SK-N-SH (cell line): ENCODE data around the gene BCL11B. TPM values are rescaled to one million over a fixed set of nuclear protein-coding genes. Genes with fewer than 3 reads are reported as not detected.

ENCODE experiments used
- CTCF ChIA-PET: fragments of 300-600, 350-600 bp; formaldehyde crosslinking; extraction: SDS; loops from one replicate; lab custom pipeline; 2021; lab: Yijun Ruan, JAX
- POLR2A ChIA-PET: fragments of 350-600 bp; sonication (Branson Sonifier 250); formaldehyde crosslinking; extraction: SDS; loops from one replicate; lab custom pipeline; 2020; ENCODE audit warnings: antibody characterized with exemption, inconsistent platforms; lab: Yijun Ruan, JAX
- DNase-seq: peaks from one replicate; pipeline ENCODE4 v3.0.0; 2012
- H2AFZ ChIP-seq: fragments of 200-600 bp; sonication (generic); 2 replicates; pipeline ENCODE4 v1.8.1; 2016; ENCODE audit warnings: antibody characterized with exemption, mild to moderate bottlenecking, low read depth
- H3F3A ChIP-seq: fragments of 200-600 bp; sonication (generic); replicated peaks from 2 replicates; pipeline ENCODE3; 2016; ENCODE audit warnings: antibody characterized with exemption, mild to moderate bottlenecking; ENCODE audit not compliant: insufficient read depth
- H3K27ac ChIP-seq, 2 experiments: fragments of 200-500 bp in 1 of 2; fragments of 200-600 bp in 1 of 2; sonication (Bioruptor generic) in 1 of 2; sonication (generic), shearing (Covaris generic) in 1 of 2; 2 replicates each; pipeline versions ENCODE4 v1.5.1 to v1.6.1; 2014 to 2016; ENCODE audit warnings: low read depth in 2 of 2, inconsistent platforms in 1 of 2, low read length in 1 of 2, mild to moderate bottlenecking in 1 of 2, mixed read lengths in 1 of 2
- H3K27me3 ChIP-seq: fragments of 200-600 bp; sonication (generic), shearing (Covaris generic); 2 replicates; pipeline ENCODE4 v1.6.1; 2016; ENCODE audit warnings: mixed run types; ENCODE audit not compliant: insufficient read depth
- H3K36me3 ChIP-seq, 2 experiments: fragments of 200-500 bp in 1 of 2; fragments of 200-600 bp in 1 of 2; sonication (Bioruptor generic) in 1 of 2; sonication (generic) in 1 of 2; replicated peaks in 1 of 2; 2 replicates each; pipeline versions ENCODE3 to v1.5.1; 2014 to 2016; ENCODE audit warnings: low read length in 1 of 2, mild to moderate bottlenecking in 1 of 2; ENCODE audit not compliant: insufficient read depth in 2 of 2, control insufficient read depth in 1 of 2
- H3K4me1 ChIP-seq, 2 experiments: fragments of 200-500 bp in 1 of 2; fragments of 200-600 bp in 1 of 2; sonication (Bioruptor generic) in 1 of 2; sonication (generic), shearing (Covaris generic) in 1 of 2; 2 replicates each; pipeline versions ENCODE4 v1.5.1 to v1.6.1; 2014 to 2016; ENCODE audit warnings: low read depth in 1 of 2, low read length in 1 of 2, mixed run types in 1 of 2; ENCODE audit not compliant: insufficient read depth in 2 of 2, control insufficient read depth in 1 of 2
- H3K4me2 ChIP-seq: fragments of 200-600 bp; sonication (generic), shearing (Covaris generic); 2 replicates; pipeline ENCODE4 v1.6.1; 2017; ENCODE audit warnings: mixed run types
- H3K4me3 ChIP-seq, 2 experiments: fragments of 200-500 bp in 1 of 2; fragments of 200-600 bp in 1 of 2; sonication (Bioruptor generic) in 1 of 2; sonication (generic), shearing (Covaris generic) in 1 of 2; 2 replicates each; pipeline versions ENCODE4 v1.5.1 to v1.8.1; 2014 to 2016; ENCODE audit warnings: low read depth in 2 of 2, inconsistent platforms in 1 of 2, low read length in 1 of 2, mild to moderate bottlenecking in 1 of 2, mixed read lengths in 1 of 2, moderate library complexity in 1 of 2
- H3K79me2 ChIP-seq: fragments of 200-600 bp; sonication (generic); 2 replicates; pipeline ENCODE4 v1.8.1; 2017; ENCODE audit warnings: mild to moderate bottlenecking; ENCODE audit not compliant: insufficient read depth
- H3K9ac ChIP-seq: fragments of 200-600 bp; sonication (generic); 2 replicates; pipeline ENCODE4 v1.6.1; 2017; ENCODE audit warnings: mixed run types
- H3K9me2 ChIP-seq: fragments of 200-600 bp; sonication (generic); 2 replicates; pipeline ENCODE4 v1.6.1; 2017; ENCODE audit warnings: mixed run types
- H3K9me3 ChIP-seq: fragments of 200-600 bp; sonication (generic); 2 replicates; pipeline ENCODE4 v1.6.1; 2017; ENCODE audit warnings: mixed run types, mild to moderate bottlenecking, moderate library complexity
- H4K20me1 ChIP-seq: fragments of 200-600 bp; sonication (generic); 2 replicates; pipeline ENCODE4 v1.6.1; 2017; ENCODE audit warnings: mild to moderate bottlenecking, mixed run types; ENCODE audit not compliant: insufficient read depth
- EP300 ChIP-seq, 2 experiments: IDR thresholded peaks; 2 replicates each; pipeline versions ENCODE4 v1.4.0 to v1.6.1; 2012; ENCODE audit warnings: borderline replicate concordance in 1 of 2, low read depth in 1 of 2, low read length in 1 of 2
- FOSL2 ChIP-seq: IDR thresholded peaks from 2 replicates; pipeline ENCODE4 v1.4.0; 2012; ENCODE audit warnings: low read depth, mild to moderate bottlenecking, moderate library complexity, borderline replicate concordance
- FOXM1 ChIP-seq: IDR thresholded peaks from 2 replicates; pipeline ENCODE4 v1.4.0; 2012; ENCODE audit warnings: low read depth, mild to moderate bottlenecking
- GABPA ChIP-seq: IDR thresholded peaks from 2 replicates; pipeline ENCODE4 v1.4.0; 2012; ENCODE audit warnings: low read depth, mild to moderate bottlenecking
- GATA2 ChIP-seq: sonication (generic); formaldehyde crosslinking; IDR thresholded peaks from 2 replicates; pipeline ENCODE4 v1.5.0; 2020; ENCODE audit warnings: mild to moderate bottlenecking, missing genetic modification reagents
- JUND ChIP-seq: IDR thresholded peaks from 2 replicates; pipeline ENCODE4 v1.4.0; 2012
- MEF2A ChIP-seq: IDR thresholded peaks from 2 replicates; pipeline ENCODE4 v1.4.0; 2012; ENCODE audit warnings: low read depth, borderline replicate concordance
- MXI1 ChIP-seq: IDR thresholded peaks from 2 replicates; pipeline ENCODE4 v1.6.1; 2012; ENCODE audit warnings: mild to moderate bottlenecking, low read depth, low read length, improper control_type of control experiment
- NFIC ChIP-seq: IDR thresholded peaks from 2 replicates; pipeline ENCODE4 v1.4.0; 2012; ENCODE audit warnings: borderline replicate concordance
- NRF1 ChIP-seq: IDR thresholded peaks from 2 replicates; pipeline ENCODE4 v1.6.1; 2012; ENCODE audit warnings: low read depth, mild to moderate bottlenecking, low read length
- POLR2AphosphoS5 ChIP-seq: IDR thresholded peaks from 2 replicates; pipeline ENCODE4 v1.6.1; 2012; ENCODE audit warnings: low read depth, low read length
- RAD21 ChIP-seq: IDR thresholded peaks from 2 replicates; pipeline ENCODE4 v1.6.1; 2012; ENCODE audit warnings: mild to moderate bottlenecking, low read length
- RCOR1 ChIP-seq: fragments of 150-350 bp; IDR thresholded peaks from 2 replicates; pipeline ENCODE4 v1.6.1; 2017; ENCODE audit warnings: antibody characterized with exemption, low read length
- SIN3A ChIP-seq: IDR thresholded peaks from 2 replicates; pipeline ENCODE4 v1.6.1; 2012; ENCODE audit warnings: low read depth, mild to moderate bottlenecking, low read length, moderate library complexity, borderline replicate concordance
- TCF12 ChIP-seq: IDR thresholded peaks from 2 replicates; pipeline ENCODE4 v1.4.0; 2012
- TEAD4 ChIP-seq: IDR thresholded peaks from 2 replicates; pipeline ENCODE4 v1.4.0; 2012; ENCODE audit warnings: mild to moderate bottlenecking, borderline replicate concordance; ENCODE audit not compliant: insufficient read depth
- YY1 ChIP-seq: IDR thresholded peaks from 2 replicates; pipeline ENCODE4 v1.4.0; 2012; ENCODE audit warnings: low read depth, mild to moderate bottlenecking
- WGBS: methylation state at CpG from one replicate; pipeline ENCODE4 v1.1.6; 2017; ENCODE audit warnings: low lambda C conversion rate; 5-methylcytosine and 5-hydroxymethylcytosine counted together
- polyA plus RNA-seq, 3 experiments: library from polyadenylated mRNA; depleted of rRNA; stranded (reverse); fragments of >200 nt; gene quantifications; 2 replicates each; pipeline ENCODE4 v1.2.3, GENCODE V29; 2012
- TF ChIP-seq, protein P1 (sequence below): IDR thresholded peaks from 2 replicates; pipeline ENCODE4 v1.4.0; 2012; ENCODE audit warnings: low read depth, borderline replicate concordance
- TF ChIP-seq, protein P2 (sequence below): fragments of 150-350 bp; IDR thresholded peaks from 2 replicates; pipeline ENCODE4 v1.6.1; 2016; ENCODE audit warnings: mild to moderate bottlenecking, low read depth, low read length
- TF ChIP-seq, protein P3 (sequence below): fragments of 200-600 bp; sonication (generic); IDR thresholded peaks from 2 replicates; pipeline ENCODE4 v1.6.1; 2017; ENCODE audit warnings: antibody characterized with exemption, mild to moderate bottlenecking, moderate library complexity
- TF ChIP-seq, protein P4 (sequence below): fragments of 150-350 bp; IDR thresholded peaks from 2 replicates; pipeline ENCODE4 v1.6.1; 2017; ENCODE audit warnings: antibody characterized with exemption, low read length, low read depth, borderline replicate concordance

The BCL11B gene
- polyA plus RNA-seq, 1 of the 3 experiments (the other 2 are of a cell fraction) = not detected

DNA sequence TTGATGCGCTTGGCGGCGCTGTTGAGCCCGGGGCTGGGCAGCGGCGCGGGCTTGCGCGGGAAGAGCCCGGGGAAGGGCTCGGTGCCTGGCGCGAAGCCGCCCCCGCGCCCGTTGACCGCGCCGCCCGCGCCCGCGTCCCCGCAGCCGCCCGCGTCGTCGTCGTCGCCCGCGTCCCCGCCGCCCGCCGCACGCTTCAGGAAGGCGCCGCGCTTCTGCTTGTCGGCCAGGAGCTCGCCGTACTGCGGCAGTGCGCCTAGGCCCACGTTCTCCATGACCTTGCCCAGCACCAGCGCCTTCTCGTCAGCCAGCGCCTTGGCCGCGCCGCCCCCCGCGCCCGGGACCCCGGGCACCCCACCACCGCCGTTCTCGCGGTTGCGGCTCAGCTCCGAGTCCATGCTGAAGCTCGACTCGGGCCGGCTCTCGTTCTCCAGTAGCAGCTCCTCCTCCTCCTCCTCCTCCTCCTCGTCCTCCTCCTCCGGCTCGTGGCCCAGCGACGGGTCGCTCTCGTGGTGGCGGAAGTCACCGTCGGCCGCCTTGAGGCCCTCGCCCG is 97.2 kb downstream of the BCL11B start (continued):
- no peak for TF ChIP-seq NRF1
- TF ChIP-seq RCOR1 = no peak
- no peak for TF ChIP-seq SIN3A
- TF ChIP-seq GABPA = no peak
- no peak for TF ChIP-seq MXI1
- TF ChIP-seq, protein P1, sequence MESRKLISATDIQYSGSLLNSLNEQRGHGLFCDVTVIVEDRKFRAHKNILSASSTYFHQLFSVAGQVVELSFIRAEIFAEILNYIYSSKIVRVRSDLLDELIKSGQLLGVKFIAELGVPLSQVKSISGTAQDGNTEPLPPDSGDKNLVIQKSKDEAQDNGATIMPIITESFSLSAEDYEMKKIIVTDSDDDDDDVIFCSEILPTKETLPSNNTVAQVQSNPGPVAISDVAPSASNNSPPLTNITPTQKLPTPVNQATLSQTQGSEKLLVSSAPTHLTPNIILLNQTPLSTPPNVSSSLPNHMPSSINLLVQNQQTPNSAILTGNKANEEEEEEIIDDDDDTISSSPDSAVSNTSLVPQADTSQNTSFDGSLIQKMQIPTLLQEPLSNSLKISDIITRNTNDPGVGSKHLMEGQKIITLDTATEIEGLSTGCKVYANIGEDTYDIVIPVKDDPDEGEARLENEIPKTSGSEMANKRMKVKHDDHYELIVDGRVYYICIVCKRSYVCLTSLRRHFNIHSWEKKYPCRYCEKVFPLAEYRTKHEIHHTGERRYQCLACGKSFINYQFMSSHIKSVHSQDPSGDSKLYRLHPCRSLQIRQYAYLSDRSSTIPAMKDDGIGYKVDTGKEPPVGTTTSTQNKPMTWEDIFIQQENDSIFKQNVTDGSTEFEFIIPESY = no peak
- TF ChIP-seq JUND = no peak
- no peak for TF ChIP-seq FOXM1
- no peak for TF ChIP-seq EP300 (IDR thresholded peaks at IDR 0.05; ENCODE audit: borderline replicate concordance in 1 of 2, low read depth in 1 of 2, low read length in 1 of 2)

DNA sequence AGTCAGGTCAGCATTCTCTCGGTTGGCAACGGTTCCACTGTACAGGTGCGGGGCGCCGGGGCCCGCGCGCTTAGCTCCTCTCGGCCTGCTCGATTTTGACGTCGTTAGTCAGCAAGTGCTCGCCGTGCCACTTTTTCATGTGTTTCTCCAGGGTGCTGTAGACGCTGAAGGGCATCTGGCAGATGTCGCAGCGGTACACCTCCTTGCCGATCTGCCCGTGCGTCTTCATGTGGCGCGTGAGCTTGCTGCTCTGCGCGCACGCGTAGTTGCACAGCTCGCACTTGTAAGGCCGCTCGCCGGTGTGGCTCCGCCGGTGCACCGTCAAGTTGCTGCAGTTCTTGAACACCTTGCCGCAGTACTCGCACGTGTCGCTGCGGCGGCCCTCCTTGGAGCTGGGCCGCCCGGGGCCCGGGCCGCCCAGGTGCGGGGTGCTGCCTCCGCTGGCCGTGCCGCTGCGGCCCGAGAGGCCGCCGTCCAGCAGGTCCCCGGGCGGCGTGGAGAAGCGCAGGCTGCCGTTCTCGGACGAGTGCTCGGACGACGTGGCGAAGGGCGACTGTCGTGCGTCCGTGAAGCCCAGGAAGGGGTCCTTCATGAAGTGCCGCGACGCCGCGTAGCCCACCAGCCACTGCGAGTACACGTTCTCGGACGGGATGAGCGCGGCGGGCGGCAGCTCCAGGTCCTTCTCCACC is 97.8 kb downstream of the BCL11B start:
- H3K27me3 ChIP-seq = peaks cover 21% of the 10 kb centered on the region
- H3K4me3 ChIP-seq = no peak overlapping the region
- H3K9me2 ChIP-seq = no peaks in the 10 kb centered on the region
- no peak overlapping the region for H3K9ac ChIP-seq
- H3K4me1 ChIP-seq = no peaks in the 10 kb centered on the region; a peak in 1 of 4 replicates
- H3K79me2 ChIP-seq = no peaks in the 10 kb centered on the region
- no peak overlapping the region for H3K4me2 ChIP-seq
- H3F3A ChIP-seq = no peaks in the 10 kb centered on the region
- H3K36me3 ChIP-seq = no peaks in the 10 kb centered on the region
- DNase-seq = no peak
- H4K20me1 ChIP-seq = no peaks in the 10 kb centered on the region
- WGBS = 70% methylated on average over 39 of the region's 79 CpGs
- TF ChIP-seq TCF12 = no peak
- TF ChIP-seq, protein P2, sequence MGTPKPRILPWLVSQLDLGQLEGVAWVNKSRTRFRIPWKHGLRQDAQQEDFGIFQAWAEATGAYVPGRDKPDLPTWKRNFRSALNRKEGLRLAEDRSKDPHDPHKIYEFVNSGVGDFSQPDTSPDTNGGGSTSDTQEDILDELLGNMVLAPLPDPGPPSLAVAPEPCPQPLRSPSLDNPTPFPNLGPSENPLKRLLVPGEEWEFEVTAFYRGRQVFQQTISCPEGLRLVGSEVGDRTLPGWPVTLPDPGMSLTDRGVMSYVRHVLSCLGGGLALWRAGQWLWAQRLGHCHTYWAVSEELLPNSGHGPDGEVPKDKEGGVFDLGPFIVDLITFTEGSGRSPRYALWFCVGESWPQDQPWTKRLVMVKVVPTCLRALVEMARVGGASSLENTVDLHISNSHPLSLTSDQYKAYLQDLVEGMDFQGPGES = no peak
- TF ChIP-seq, protein P3, sequence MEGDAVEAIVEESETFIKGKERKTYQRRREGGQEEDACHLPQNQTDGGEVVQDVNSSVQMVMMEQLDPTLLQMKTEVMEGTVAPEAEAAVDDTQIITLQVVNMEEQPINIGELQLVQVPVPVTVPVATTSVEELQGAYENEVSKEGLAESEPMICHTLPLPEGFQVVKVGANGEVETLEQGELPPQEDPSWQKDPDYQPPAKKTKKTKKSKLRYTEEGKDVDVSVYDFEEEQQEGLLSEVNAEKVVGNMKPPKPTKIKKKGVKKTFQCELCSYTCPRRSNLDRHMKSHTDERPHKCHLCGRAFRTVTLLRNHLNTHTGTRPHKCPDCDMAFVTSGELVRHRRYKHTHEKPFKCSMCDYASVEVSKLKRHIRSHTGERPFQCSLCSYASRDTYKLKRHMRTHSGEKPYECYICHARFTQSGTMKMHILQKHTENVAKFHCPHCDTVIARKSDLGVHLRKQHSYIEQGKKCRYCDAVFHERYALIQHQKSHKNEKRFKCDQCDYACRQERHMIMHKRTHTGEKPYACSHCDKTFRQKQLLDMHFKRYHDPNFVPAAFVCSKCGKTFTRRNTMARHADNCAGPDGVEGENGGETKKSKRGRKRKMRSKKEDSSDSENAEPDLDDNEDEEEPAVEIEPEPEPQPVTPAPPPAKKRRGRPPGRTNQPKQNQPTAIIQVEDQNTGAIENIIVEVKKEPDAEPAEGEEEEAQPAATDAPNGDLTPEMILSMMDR = no peak
- no peak for TF ChIP-seq RAD21
- TF ChIP-seq SIN3A = no peak
- TF ChIP-seq, protein P4, sequence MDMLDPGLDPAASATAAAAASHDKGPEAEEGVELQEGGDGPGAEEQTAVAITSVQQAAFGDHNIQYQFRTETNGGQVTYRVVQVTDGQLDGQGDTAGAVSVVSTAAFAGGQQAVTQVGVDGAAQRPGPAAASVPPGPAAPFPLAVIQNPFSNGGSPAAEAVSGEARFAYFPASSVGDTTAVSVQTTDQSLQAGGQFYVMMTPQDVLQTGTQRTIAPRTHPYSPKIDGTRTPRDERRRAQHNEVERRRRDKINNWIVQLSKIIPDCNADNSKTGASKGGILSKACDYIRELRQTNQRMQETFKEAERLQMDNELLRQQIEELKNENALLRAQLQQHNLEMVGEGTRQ = no peak
- TF ChIP-seq NFIC = no peak
- no peak for TF ChIP-seq FOSL2
- no peak for TF ChIP-seq GATA2 (CRISPR knock-in tag)
- TF ChIP-seq MEF2A = no peak
- TF ChIP-seq TEAD4 = no peak
- TF ChIP-seq MXI1 = no peak
- TF ChIP-seq EP300 (IDR thresholded peaks at IDR 0.05; ENCODE audit: borderline replicate concordance in 1 of 2, low read depth in 1 of 2, low read length in 1 of 2) = no peak
- no peak for TF ChIP-seq POLR2AphosphoS5
- no peak for TF ChIP-seq GABPA
- no peak for TF ChIP-seq RCOR1
- no peak for TF ChIP-seq YY1
- H2AFZ ChIP-seq = no peak overlapping the region
- H3K9me3 ChIP-seq = no peaks in the 10 kb centered on the region
- POLR2A ChIA-PET = no interaction called here
- CTCF ChIA-PET = no interaction called here
- H3K27ac ChIP-seq = no peak overlapping the region
